HG02943 (cell line): ENCODE data around the gene CDCA5.

Experiments
- ATAC-seq: cut with Tn5 transposase; IDR thresholded peaks from one replicate; pipeline ENCODE4 v1.9.1; 2021; ENCODE audit warnings: mild to moderate bottlenecking, low read depth, moderate library complexity; ENCODE audit not compliant: unreplicated experiment

The CDCA5 gene

GRCh38 chr11:65083834-65084597 lies at the start of gene CDCA5, which contains the start of gene ZFPL1:
CDCA5 (minus strand) TSS chr11:65084040; CDS start chr11:65083978, 62 bp downstream.
ZFPL1 (plus strand) TSS chr11:65084222; CDS start chr11:65084699, 477 bp downstream.
- peak; percentile 71 for ATAC-seq

GRCh38 chr11:65132988-65133700 lies 49.3 kb upstream of the CDCA5 start:
- no peak for ATAC-seq

GRCh38 chr11:65132238-65132987 lies 48.6 kb upstream of the CDCA5 start:
- ATAC-seq, result no peak

- ATAC-seq, result no peak
Measured at GRCh38 chr11:65131895-65132237, 48.0 kb upstream of the CDCA5 start.

GRCh38 chr11:65131417-65131776 lies 47.6 kb upstream of the CDCA5 start:
- no peak for ATAC-seq

- ATAC-seq, result no peak
Measured at GRCh38 chr11:65130631-65131416, 47.0 kb upstream of the CDCA5 start.

GRCh38 chr11:65129649-65130441 lies 46.0 kb upstream of the CDCA5 start:
- ATAC-seq, result no peak

- ATAC-seq, result no peak
Measured at GRCh38 chr11:65128182-65129145, 44.6 kb upstream of the CDCA5 start.

- ATAC-seq, result no peak
Measured at GRCh38 chr11:65127473-65128181, 43.8 kb upstream of the CDCA5 start.

GRCh38 chr11:65126624-65127274 lies 42.9 kb upstream of the CDCA5 start:
- no peak for ATAC-seq

- no peak for ATAC-seq
Measured at GRCh38 chr11:65125197-65126056, 41.6 kb upstream of the CDCA5 start.

GRCh38 chr11:65124480-65125196 lies 40.8 kb upstream of the CDCA5 start:
- no peak for ATAC-seq

GRCh38 chr11:65121865-65122696 lies 38.2 kb upstream of the CDCA5 start, which contains the start of the genes FAU and MRPL49:
FAU (minus strand) TSS chr11:65122134; CDS start chr11:65121813, 321 bp downstream.
MRPL49 (plus strand) TSS chr11:65122321; CDS start chr11:65122347, 26 bp downstream.
- ATAC-seq, result peak; percentile 57

GRCh38 chr11:65121447-65121864 lies 37.6 kb upstream of the CDCA5 start:
- no peak for ATAC-seq

GRCh38 chr11:65120831-65121230 lies 37.0 kb upstream of the CDCA5 start:
- no peak for ATAC-seq
